Neural progenitor cell (in vitro differentiated cells): Measurements from ENCODE around the gene YARS1. TPM values are rescaled to one million over a fixed set of nuclear protein-coding genes. Genes with fewer than 3 reads are reported as not detected.

Source experiments
- DNase-seq: peaks from one replicate; pipeline ENCODE4 v3.0.0-alpha.2; 2016; ENCODE audit warnings: low spot score
- H2AFZ ChIP-seq: fragments of 200-600 bp; sonication (generic); replicated peaks from 2 replicates; pipeline ENCODE4 v1.6.1; 2016; ENCODE audit warnings: antibody characterized with exemption
- H3F3A ChIP-seq: fragments of 200-600 bp; sonication (generic); 2 replicates; pipeline ENCODE4 v1.6.1; 2016; ENCODE audit warnings: antibody characterized with exemption, low read depth
- H3K27ac ChIP-seq: fragments of 200-600 bp; sonication (generic); 2 replicates; pipeline ENCODE4 v1.5.1; 2016; ENCODE audit warnings: mild to moderate bottlenecking
- H3K27me3 ChIP-seq: fragments of 200-600 bp; sonication (generic); 2 replicates; pipeline ENCODE4 v1.6.1; 2016; ENCODE audit warnings: mild to moderate bottlenecking, moderate library complexity
- H3K36me3 ChIP-seq: fragments of 200-600 bp; sonication (generic); 2 replicates; pipeline ENCODE4 v1.5.1; 2016
- H3K4me1 ChIP-seq: fragments of 200-600 bp; sonication (generic); 2 replicates; pipeline ENCODE4 v1.6.1; 2016; ENCODE audit warnings: mixed run types
- H3K4me2 ChIP-seq: fragments of 200-600 bp; sonication (generic); 2 replicates; pipeline ENCODE4 v1.6.1; 2016
- H3K4me3 ChIP-seq: fragments of 200-600 bp; sonication (generic); 2 replicates; pipeline ENCODE4 v1.5.1; 2016
- H3K79me2 ChIP-seq: fragments of 200-600 bp; sonication (generic); 2 replicates; pipeline ENCODE4 v1.6.1; 2016; ENCODE audit warnings: low read depth
- H3K9ac ChIP-seq: fragments of 200-600 bp; sonication (generic); 2 replicates; pipeline ENCODE4 v1.6.1; 2016
- H3K9me3 ChIP-seq: fragments of 200-600 bp; sonication (generic); 2 replicates; pipeline ENCODE4 v1.5.1; 2016; ENCODE audit warnings: low read depth
- H4K20me1 ChIP-seq: fragments of 200-600 bp; sonication (generic); 2 replicates; pipeline ENCODE4 v1.6.1; 2016; ENCODE audit warnings: low read depth
- H3K27ac Mint-ChIP-seq: 3 replicates; pipeline ENCODE4 v1.8.0; 2021; ENCODE audit warnings: mixed read lengths
- H3K27me3 Mint-ChIP-seq: 2 replicates; pipeline ENCODE4 v1.8.0; 2022; ENCODE audit warnings: low read depth, mild to moderate bottlenecking, inconsistent platforms, moderate library complexity, mixed read lengths; ENCODE audit not compliant: insufficient read depth
- H3K36me3 Mint-ChIP-seq: 3 replicates; pipeline ENCODE4 v1.8.0; 2021; ENCODE audit warnings: mixed read lengths
- H3K4me1 Mint-ChIP-seq: 3 replicates; pipeline ENCODE4 v1.8.0; 2021; ENCODE audit warnings: mixed read lengths
- H3K4me3 Mint-ChIP-seq: 3 replicates; pipeline ENCODE4 v1.8.0; 2021; ENCODE audit warnings: mild to moderate bottlenecking, moderate library complexity, mixed read lengths
- H3K9me3 Mint-ChIP-seq: 3 replicates; pipeline ENCODE4 v1.8.0; 2020; ENCODE audit warnings: mixed read lengths
- CTCF ChIP-seq: fragments of 200-600 bp; sonication (generic); IDR thresholded peaks from 2 replicates; pipeline ENCODE4 v1.5.1; 2017; ENCODE audit warnings: antibody characterized with exemption, mild to moderate bottlenecking
- EZH2 ChIP-seq: fragments of 200-600 bp; sonication (generic); IDR thresholded peaks from 2 replicates; pipeline ENCODE4 v1.6.1; 2017; ENCODE audit warnings: antibody characterized with exemption, mild to moderate bottlenecking, moderate library complexity
- EZH2phosphoT487 ChIP-seq: fragments of 200-600 bp; sonication (generic); IDR thresholded peaks from 2 replicates; pipeline ENCODE4 v1.6.1; 2017; ENCODE audit warnings: antibody characterized with exemption
- total RNA-seq: library from RNA; depleted of rRNA; stranded (reverse); fragments of >200 nt; gene quantifications from 2 replicates; pipeline ENCODE4 v1.2.3, GENCODE V29; 2015; ENCODE audit warnings: low replicate concordance

YARS1 gene
- total RNA-seq, 1 donor from 2014 or later = 38.2 TPM

GRCh38 chr1:32769524-32770220 is 47.5 kb downstream of the YARS1 start:
- TF ChIP-seq EZH2 (no peak), CTCF (no peak), EZH2phosphoT487 (no peak)
- no peak for DNase-seq
- Mint-ChIP-seq H3K27me3 (peaks cover 2% of the 10 kb centered on the region), H3K4me3 (no peak overlapping the region), H3K36me3 (peaks cover 15% of the 10 kb centered on the region), H3K4me1 (peaks cover 56% of the 10 kb centered on the region), H3K27ac (no peak overlapping the region), H3K9me3 (no peaks in the 10 kb centered on the region)
- Histone ChIP-seq H3K4me3 (no peak overlapping the region), H3K79me2 (peaks cover 21% of the 10 kb centered on the region), H2AFZ (no peak overlapping the region), H4K20me1 (peaks cover 52% of the 10 kb centered on the region), H3K9ac (no peak overlapping the region), H3K36me3 (no peaks in the 10 kb centered on the region), H3K27ac (no peak overlapping the region), H3K27me3 (no peaks in the 10 kb centered on the region), H3K4me1 (peaks cover 27% of the 10 kb centered on the region), H3F3A (peaks cover 41% of the 10 kb centered on the region), H3K9me3 (no peaks in the 10 kb centered on the region), H3K4me2 (no peak overlapping the region)

- Histone ChIP-seq H3K79me2 (peaks cover 21% of the 10 kb centered on the region), H3K9ac (no peak overlapping the region), H3F3A (peaks cover 42% of the 10 kb centered on the region), H3K4me3 (no peak overlapping the region), H3K9me3 (no peaks in the 10 kb centered on the region), H3K4me2 (no peak overlapping the region), H3K27me3 (no peaks in the 10 kb centered on the region), H3K36me3 (no peaks in the 10 kb centered on the region), H3K27ac (no peak overlapping the region), H2AFZ (no peak overlapping the region), H3K4me1 (peaks cover 28% of the 10 kb centered on the region), H4K20me1 (peaks cover 63% of the 10 kb centered on the region)
- DNase-seq = no peak
- H3K36me3 Mint-ChIP-seq = peaks cover 13% of the 10 kb centered on the region
- H3K4me1 Mint-ChIP-seq = peaks cover 51% of the 10 kb centered on the region
- H3K9me3 Mint-ChIP-seq = no peaks in the 10 kb centered on the region
- TF ChIP-seq CTCF (no peak), EZH2 (no peak)
- H3K27ac Mint-ChIP-seq = no peak overlapping the region
- H3K4me3 Mint-ChIP-seq = no peak overlapping the region
- H3K27me3 Mint-ChIP-seq = no peaks in the 10 kb centered on the region
Observed at GRCh38 chr1:32768110-32768850, 48.9 kb downstream of the YARS1 start.

- H3K4me2 ChIP-seq = no peak overlapping the region
- no peak overlapping the region for H3K27ac Mint-ChIP-seq
- H3K4me3 Mint-ChIP-seq = no peak overlapping the region
- H3K27ac ChIP-seq = no peak overlapping the region
- peaks cover 64% of the 10 kb centered on the region for H4K20me1 ChIP-seq
- no peak for TF ChIP-seq CTCF
- no peak for TF ChIP-seq EZH2phosphoT487
- TF ChIP-seq EZH2 = no peak
- DNase-seq = no peak
- H3F3A ChIP-seq = peaks cover 35% of the 10 kb centered on the region
- H3K36me3 Mint-ChIP-seq = peaks cover 12% of the 10 kb centered on the region
- H3K4me1 Mint-ChIP-seq = peaks cover 47% of the 10 kb centered on the region
- H3K9me3 ChIP-seq = no peaks in the 10 kb centered on the region
- H3K36me3 ChIP-seq = no peaks in the 10 kb centered on the region
- H2AFZ ChIP-seq = no peak overlapping the region
- no peaks in the 10 kb centered on the region for H3K9me3 Mint-ChIP-seq
- no peak overlapping the region for H3K9ac ChIP-seq
- no peaks in the 10 kb centered on the region for H3K27me3 ChIP-seq
- no peaks in the 10 kb centered on the region for H3K27me3 Mint-ChIP-seq
- H3K4me3 ChIP-seq = no peak overlapping the region
- peaks cover 28% of the 10 kb centered on the region for H3K4me1 ChIP-seq
- peaks cover 28% of the 10 kb centered on the region for H3K79me2 ChIP-seq
Observed at GRCh38 chr1:32767641-32768040, 49.5 kb downstream of the YARS1 start.
